WTC11 (cell line): ENCODE measurements around the gene AKAP11. TPM values are rescaled to one million over a fixed set of nuclear protein-coding genes. Genes with fewer than 3 reads are reported as not detected.

Experiments used
- ATAC-seq: fragments of 200-7000 bp; cut with Tn5 transposase; 2 replicates; pipeline ENCODE4 v1.10.0; 2021; ENCODE audit warnings: mild to moderate bottlenecking, moderate library complexity
- CTCF ChIA-PET: fragments of 300-600 bp; sonication (Branson Sonifier 250); formaldehyde crosslinking; loops from one replicate; lab custom pipeline; 2021; ENCODE audit warnings: antibody characterized with exemption; lab: Charles Lee
- POLR2A ChIA-PET: fragments of 350-600 bp; sonication (Branson Sonifier 250); formaldehyde crosslinking; loops from one replicate; lab custom pipeline; 2021; ENCODE audit warnings: antibody characterized with exemption; lab: Charles Lee
- DNase-seq: peaks from one replicate; pipeline ENCODE4 v3.0.0; 2021; ENCODE audit warnings: low spot score
- H3K27ac Mint-ChIP-seq: 2 replicates; pipeline ENCODE4 v1.8.0; 2021; ENCODE audit warnings: mixed read lengths
- H3K27me3 Mint-ChIP-seq: 2 replicates; pipeline ENCODE4 v1.8.0; 2021; ENCODE audit warnings: low read depth, mild to moderate bottlenecking, moderate library complexity, mixed read lengths
- H3K36me3 Mint-ChIP-seq: 2 replicates; pipeline ENCODE4 v1.8.0; 2021; ENCODE audit warnings: mixed read lengths
- H3K4me1 Mint-ChIP-seq: 2 replicates; pipeline ENCODE4 v1.8.0; 2022; ENCODE audit warnings: mixed read lengths
- H3K4me3 Mint-ChIP-seq: 2 replicates; pipeline ENCODE4 v1.8.0; 2021; ENCODE audit warnings: mild to moderate bottlenecking, moderate library complexity, mixed read lengths
- H3K9me3 Mint-ChIP-seq: 2 replicates; pipeline ENCODE4 v1.8.0; 2021; ENCODE audit warnings: mixed read lengths
- ELF4 ChIP-seq: sonication (generic); formaldehyde crosslinking; IDR thresholded peaks from 2 replicates; pipeline ENCODE4 v1.8.1; 2022; ENCODE audit warnings: low read depth, mild to moderate bottlenecking, moderate library complexity, missing genetic modification reagents
- FOXP1 ChIP-seq: sonication (generic); formaldehyde crosslinking; IDR thresholded peaks from 2 replicates; pipeline ENCODE4 v1.8.0; 2022; ENCODE audit warnings: missing genetic modification reagents, mild to moderate bottlenecking, moderate library complexity, borderline replicate concordance
- NFE2L1 ChIP-seq: sonication (generic); formaldehyde crosslinking; IDR thresholded peaks from 2 replicates; pipeline ENCODE4 v1.8.1; 2023; ENCODE audit warnings: missing genetic modification reagents
- NFYB ChIP-seq: sonication (generic); formaldehyde crosslinking; conservative IDR thresholded peaks from 2 replicates; pipeline ENCODE4 v1.8.0; 2022; ENCODE audit warnings: low read depth, missing genetic modification reagents
- NR3C1 ChIP-seq: sonication (generic); formaldehyde crosslinking; conservative IDR thresholded peaks from 2 replicates; pipeline ENCODE4 v1.8.1; 2023; ENCODE audit warnings: low read depth, mild to moderate bottlenecking, missing genetic modification reagents
- SMAD4 ChIP-seq: sonication (generic); formaldehyde crosslinking; IDR thresholded peaks from 2 replicates; pipeline ENCODE4 v1.8.0; 2022; ENCODE audit warnings: mild to moderate bottlenecking, missing genetic modification reagents
- ZBTB21 ChIP-seq: sonication (generic); formaldehyde crosslinking; IDR thresholded peaks from 2 replicates; pipeline ENCODE4 v1.8.1; 2023; ENCODE audit warnings: mild to moderate bottlenecking, missing genetic modification reagents, borderline replicate concordance
- ZNF219 ChIP-seq: sonication (generic); formaldehyde crosslinking; IDR thresholded peaks from 2 replicates; pipeline ENCODE4 v1.8.0; 2023; ENCODE audit warnings: missing genetic modification reagents, mild to moderate bottlenecking, borderline replicate concordance
- total RNA-seq: library from RNA; stranded (reverse); gene quantifications from 3 replicates; pipeline ENCODE4 v1.2.3, GENCODE V29; 2021
- TF ChIP-seq, protein P1 (sequence below): sonication (generic); formaldehyde crosslinking; IDR thresholded peaks from 2 replicates; pipeline ENCODE4 v1.8.0; 2022; ENCODE audit warnings: missing genetic modification reagents
- TF ChIP-seq, protein P2 (sequence below): sonication (generic); formaldehyde crosslinking; IDR thresholded peaks from 2 replicates; pipeline ENCODE4 v1.8.0; 2023; ENCODE audit warnings: missing genetic modification reagents, mild to moderate bottlenecking, borderline replicate concordance
- TF ChIP-seq, protein P3 (sequence below): sonication (generic); formaldehyde crosslinking; IDR thresholded peaks from 2 replicates; pipeline ENCODE4 v1.8.0; 2022; ENCODE audit warnings: mild to moderate bottlenecking, missing genetic modification reagents
- TF ChIP-seq, protein P4 (sequence below): sonication (generic); formaldehyde crosslinking; conservative IDR thresholded peaks from 2 replicates; pipeline ENCODE4 v1.8.1; 2023; ENCODE audit warnings: mild to moderate bottlenecking, low read depth, missing genetic modification reagents, moderate library complexity

Gene AKAP11
- total RNA-seq, 1 experiment from 2014 or later: 16.7 TPM

DNA sequence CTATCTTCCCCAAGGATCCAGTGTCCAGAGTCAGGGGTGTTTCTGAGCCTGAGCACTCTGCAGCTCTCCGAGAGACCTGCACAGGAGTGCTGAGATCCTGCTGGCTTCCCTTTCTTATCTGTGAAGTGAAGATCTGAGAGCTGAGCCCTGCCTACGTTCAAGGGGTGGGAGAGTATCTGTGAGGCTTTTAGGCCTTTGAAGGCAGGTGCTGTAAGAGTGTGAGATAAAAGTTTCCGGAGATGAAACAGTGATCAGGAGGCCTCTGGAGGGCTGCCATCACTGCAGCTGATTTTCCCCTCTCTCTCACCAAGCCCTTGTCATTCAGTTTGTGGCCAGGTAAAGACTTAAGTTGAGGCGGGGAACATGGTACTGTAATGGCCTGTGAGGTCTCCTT lies 83.1 kb downstream of the AKAP11 start:
- ATAC-seq: no peak
- POLR2A ChIA-PET: no interaction called here
- no peak overlapping the region for H3K4me3 Mint-ChIP-seq
- no peaks in the 10 kb centered on the region for H3K36me3 Mint-ChIP-seq
- H3K27ac Mint-ChIP-seq: no peak overlapping the region
- TF ChIP-seq ELF4 (CRISPR knock-in tag): no peak
- no peak for TF ChIP-seq NFYB (CRISPR knock-in tag)
- TF ChIP-seq, protein P1, sequence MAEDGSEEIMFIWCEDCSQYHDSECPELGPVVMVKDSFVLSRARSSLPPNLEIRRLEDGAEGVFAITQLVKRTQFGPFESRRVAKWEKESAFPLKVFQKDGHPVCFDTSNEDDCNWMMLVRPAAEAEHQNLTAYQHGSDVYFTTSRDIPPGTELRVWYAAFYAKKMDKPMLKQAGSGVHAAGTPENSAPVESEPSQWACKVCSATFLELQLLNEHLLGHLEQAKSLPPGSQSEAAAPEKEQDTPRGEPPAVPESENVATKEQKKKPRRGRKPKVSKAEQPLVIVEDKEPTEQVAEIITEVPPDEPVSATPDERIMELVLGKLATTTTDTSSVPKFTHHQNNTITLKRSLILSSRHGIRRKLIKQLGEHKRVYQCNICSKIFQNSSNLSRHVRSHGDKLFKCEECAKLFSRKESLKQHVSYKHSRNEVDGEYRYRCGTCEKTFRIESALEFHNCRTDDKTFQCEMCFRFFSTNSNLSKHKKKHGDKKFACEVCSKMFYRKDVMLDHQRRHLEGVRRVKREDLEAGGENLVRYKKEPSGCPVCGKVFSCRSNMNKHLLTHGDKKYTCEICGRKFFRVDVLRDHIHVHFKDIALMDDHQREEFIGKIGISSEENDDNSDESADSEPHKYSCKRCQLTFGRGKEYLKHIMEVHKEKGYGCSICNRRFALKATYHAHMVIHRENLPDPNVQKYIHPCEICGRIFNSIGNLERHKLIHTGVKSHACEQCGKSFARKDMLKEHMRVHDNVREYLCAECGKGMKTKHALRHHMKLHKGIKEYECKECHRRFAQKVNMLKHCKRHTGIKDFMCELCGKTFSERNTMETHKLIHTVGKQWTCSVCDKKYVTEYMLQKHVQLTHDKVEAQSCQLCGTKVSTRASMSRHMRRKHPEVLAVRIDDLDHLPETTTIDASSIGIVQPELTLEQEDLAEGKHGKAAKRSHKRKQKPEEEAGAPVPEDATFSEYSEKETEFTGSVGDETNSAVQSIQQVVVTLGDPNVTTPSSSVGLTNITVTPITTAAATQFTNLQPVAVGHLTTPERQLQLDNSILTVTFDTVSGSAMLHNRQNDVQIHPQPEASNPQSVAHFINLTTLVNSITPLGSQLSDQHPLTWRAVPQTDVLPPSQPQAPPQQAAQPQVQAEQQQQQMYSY (CRISPR knock-in tag): no peak
- TF ChIP-seq SMAD4: no peak
- TF ChIP-seq NR3C1 (CRISPR knock-in tag): no peak
- TF ChIP-seq, protein P2, sequence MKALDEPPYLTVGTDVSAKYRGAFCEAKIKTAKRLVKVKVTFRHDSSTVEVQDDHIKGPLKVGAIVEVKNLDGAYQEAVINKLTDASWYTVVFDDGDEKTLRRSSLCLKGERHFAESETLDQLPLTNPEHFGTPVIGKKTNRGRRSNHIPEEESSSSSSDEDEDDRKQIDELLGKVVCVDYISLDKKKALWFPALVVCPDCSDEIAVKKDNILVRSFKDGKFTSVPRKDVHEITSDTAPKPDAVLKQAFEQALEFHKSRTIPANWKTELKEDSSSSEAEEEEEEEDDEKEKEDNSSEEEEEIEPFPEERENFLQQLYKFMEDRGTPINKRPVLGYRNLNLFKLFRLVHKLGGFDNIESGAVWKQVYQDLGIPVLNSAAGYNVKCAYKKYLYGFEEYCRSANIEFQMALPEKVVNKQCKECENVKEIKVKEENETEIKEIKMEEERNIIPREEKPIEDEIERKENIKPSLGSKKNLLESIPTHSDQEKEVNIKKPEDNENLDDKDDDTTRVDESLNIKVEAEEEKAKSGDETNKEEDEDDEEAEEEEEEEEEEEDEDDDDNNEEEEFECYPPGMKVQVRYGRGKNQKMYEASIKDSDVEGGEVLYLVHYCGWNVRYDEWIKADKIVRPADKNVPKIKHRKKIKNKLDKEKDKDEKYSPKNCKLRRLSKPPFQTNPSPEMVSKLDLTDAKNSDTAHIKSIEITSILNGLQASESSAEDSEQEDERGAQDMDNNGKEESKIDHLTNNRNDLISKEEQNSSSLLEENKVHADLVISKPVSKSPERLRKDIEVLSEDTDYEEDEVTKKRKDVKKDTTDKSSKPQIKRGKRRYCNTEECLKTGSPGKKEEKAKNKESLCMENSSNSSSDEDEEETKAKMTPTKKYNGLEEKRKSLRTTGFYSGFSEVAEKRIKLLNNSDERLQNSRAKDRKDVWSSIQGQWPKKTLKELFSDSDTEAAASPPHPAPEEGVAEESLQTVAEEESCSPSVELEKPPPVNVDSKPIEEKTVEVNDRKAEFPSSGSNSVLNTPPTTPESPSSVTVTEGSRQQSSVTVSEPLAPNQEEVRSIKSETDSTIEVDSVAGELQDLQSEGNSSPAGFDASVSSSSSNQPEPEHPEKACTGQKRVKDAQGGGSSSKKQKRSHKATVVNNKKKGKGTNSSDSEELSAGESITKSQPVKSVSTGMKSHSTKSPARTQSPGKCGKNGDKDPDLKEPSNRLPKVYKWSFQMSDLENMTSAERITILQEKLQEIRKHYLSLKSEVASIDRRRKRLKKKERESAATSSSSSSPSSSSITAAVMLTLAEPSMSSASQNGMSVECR (CRISPR knock-in tag): no peak
- TF ChIP-seq, protein P3, sequence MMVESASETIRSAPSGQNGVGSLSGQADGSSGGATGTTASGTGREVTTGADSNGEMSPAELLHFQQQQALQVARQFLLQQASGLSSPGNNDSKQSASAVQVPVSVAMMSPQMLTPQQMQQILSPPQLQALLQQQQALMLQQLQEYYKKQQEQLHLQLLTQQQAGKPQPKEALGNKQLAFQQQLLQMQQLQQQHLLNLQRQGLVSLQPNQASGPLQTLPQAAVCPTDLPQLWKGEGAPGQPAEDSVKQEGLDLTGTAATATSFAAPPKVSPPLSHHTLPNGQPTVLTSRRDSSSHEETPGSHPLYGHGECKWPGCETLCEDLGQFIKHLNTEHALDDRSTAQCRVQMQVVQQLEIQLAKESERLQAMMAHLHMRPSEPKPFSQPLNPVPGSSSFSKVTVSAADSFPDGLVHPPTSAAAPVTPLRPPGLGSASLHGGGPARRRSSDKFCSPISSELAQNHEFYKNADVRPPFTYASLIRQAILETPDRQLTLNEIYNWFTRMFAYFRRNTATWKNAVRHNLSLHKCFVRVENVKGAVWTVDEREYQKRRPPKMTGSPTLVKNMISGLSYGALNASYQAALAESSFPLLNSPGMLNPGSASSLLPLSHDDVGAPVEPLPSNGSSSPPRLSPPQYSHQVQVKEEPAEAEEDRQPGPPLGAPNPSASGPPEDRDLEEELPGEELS (CRISPR knock-in tag): no peak
- no peak for TF ChIP-seq NFE2L1 (CRISPR knock-in tag)
- TF ChIP-seq ZBTB21: no peak
- TF ChIP-seq, protein P4, sequence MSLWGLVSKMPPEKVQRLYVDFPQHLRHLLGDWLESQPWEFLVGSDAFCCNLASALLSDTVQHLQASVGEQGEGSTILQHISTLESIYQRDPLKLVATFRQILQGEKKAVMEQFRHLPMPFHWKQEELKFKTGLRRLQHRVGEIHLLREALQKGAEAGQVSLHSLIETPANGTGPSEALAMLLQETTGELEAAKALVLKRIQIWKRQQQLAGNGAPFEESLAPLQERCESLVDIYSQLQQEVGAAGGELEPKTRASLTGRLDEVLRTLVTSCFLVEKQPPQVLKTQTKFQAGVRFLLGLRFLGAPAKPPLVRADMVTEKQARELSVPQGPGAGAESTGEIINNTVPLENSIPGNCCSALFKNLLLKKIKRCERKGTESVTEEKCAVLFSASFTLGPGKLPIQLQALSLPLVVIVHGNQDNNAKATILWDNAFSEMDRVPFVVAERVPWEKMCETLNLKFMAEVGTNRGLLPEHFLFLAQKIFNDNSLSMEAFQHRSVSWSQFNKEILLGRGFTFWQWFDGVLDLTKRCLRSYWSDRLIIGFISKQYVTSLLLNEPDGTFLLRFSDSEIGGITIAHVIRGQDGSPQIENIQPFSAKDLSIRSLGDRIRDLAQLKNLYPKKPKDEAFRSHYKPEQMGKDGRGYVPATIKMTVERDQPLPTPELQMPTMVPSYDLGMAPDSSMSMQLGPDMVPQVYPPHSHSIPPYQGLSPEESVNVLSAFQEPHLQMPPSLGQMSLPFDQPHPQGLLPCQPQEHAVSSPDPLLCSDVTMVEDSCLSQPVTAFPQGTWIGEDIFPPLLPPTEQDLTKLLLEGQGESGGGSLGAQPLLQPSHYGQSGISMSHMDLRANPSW: no peak
- no peak for TF ChIP-seq ZNF219 (CRISPR knock-in tag)
- no peak for TF ChIP-seq FOXP1 (CRISPR knock-in tag)
- TF ChIP-seq, all 79 proteins: peak for 0
- Mint-ChIP-seq H3K4me1 (peaks cover 5% of the 10 kb centered on the region), H3K9me3 (peaks cover 4% of the 10 kb centered on the region; the same call in 1 of the 2 replicates), H3K27me3 (no peaks in the 10 kb centered on the region; the same call in 1 of the 2 replicates)
- CTCF ChIA-PET: interaction anchor here (1.3 to 1.4 kb wide), 2 partner anchors 9 to 21 kb away, joined by 3 to 4 read pairs; no protein-coding TSS in a partner anchor
- DNase-seq: no peak
